GM21717 (cell line): ENCODE results near the gene CENPM.

Experiments used
- ATAC-seq: cut with Tn5 transposase; IDR thresholded peaks from one replicate; pipeline ENCODE4 v1.9.1; 2021; ENCODE audit warnings: mild to moderate bottlenecking, moderate library complexity; ENCODE audit not compliant: unreplicated experiment

Gene CENPM

DNA sequence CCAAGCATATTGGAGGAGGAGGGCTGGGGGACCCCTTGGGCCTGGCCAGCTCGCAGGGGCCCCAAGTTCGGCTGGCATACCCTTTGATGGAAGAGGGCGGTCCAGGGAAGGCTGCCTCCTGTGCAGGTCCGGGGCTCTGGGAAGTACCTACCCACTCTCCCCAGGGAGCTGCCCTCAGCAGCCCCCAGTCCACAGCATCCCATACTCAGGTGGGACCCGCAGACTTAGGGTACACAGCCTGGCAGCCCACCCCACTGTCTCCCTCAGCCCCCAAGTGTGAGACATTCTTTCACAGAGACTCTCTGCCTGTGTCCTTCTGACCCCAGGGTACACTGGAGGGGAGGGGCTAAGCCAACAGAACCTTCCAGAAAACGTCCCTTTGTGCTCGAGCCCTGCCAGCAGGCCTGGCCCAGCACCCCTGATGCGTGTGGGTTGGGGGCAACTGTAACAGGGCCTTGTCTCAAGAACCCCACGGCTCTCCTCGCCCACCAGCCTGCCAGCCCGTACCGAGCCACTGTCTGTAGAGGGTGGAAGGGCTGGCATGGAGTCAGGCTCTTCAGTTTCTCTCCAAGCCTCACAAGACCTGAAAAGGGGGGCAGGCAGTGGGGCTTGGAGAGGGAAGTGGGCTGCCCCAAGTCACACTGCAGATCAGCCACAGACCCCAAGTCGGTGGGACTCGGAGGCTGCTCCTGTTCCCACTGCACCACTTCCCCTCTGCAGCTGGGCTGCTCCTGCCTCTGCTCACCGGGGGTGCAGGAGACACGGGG, 13.4 kb downstream of the CENPM start:
- ATAC-seq = no peak

DNA sequence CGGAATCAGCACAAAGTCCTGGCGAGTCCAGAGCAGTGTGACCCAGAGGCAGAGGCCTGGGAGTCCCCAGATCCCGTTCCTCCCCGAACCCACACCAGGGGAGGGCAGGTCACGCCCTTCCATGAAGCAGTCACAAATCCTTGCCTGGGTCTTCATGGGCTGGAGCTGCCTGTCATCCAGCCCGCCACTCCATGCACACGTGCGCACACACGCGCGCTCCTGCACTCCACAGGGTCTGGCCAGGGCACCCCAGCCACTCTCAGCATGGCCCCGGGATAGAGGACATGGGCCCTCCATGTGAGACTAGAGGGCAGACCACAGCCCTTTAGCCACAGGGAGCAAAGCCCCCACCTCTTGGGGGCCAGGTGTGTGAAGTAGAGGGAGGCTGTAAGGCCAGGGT, 14.6 kb downstream of the CENPM start:
- ATAC-seq = no peak

DNA sequence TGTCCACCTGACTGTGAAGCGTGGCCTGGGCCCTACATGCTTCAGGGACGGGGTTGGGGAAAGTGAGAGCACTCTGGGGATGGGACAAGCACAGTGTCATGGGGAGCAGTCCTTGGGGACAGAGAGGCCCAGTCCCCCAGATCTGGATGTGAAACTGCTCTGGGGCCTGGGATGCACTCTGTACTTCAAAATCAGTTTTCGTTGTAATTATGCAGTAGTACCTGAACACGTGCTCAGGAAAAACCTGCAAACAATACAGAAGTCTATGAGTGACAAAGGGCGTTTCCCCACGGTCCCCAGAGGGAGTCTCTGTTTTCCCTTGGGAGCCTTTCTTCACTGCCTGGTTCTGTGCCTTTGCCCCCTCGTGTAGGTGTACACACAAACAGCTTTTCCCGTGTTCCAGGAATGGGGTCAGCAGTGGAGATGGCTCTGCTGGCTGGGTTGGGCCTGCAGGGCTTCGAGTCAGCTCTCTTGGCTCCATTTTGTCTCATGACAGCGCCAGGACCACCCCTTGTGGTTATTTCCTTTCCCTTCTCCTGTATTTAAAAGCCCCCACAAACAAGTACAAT, 15.2 kb downstream of the CENPM start:
- ATAC-seq = no peak

DNA sequence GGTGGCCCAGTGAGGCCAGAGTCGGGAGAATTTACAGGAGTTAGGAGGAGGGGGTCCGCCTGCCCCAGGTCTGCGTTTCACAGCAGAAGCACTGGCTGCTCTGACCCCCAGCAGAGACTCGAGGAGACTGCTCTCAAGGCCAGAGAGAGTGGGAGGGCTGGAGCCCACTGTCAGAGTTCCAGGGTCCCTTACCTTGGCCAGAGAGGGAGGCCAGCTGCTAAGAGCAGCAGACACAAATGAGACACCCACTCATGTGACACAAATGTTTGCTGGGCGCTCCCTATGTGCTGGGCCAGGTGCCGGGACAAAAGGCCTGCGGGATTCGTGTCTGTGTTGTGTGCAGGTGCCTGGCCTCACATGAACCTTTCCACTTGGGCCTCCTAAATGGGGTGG, 17.5 kb downstream of the CENPM start:
- ATAC-seq = no peak

DNA sequence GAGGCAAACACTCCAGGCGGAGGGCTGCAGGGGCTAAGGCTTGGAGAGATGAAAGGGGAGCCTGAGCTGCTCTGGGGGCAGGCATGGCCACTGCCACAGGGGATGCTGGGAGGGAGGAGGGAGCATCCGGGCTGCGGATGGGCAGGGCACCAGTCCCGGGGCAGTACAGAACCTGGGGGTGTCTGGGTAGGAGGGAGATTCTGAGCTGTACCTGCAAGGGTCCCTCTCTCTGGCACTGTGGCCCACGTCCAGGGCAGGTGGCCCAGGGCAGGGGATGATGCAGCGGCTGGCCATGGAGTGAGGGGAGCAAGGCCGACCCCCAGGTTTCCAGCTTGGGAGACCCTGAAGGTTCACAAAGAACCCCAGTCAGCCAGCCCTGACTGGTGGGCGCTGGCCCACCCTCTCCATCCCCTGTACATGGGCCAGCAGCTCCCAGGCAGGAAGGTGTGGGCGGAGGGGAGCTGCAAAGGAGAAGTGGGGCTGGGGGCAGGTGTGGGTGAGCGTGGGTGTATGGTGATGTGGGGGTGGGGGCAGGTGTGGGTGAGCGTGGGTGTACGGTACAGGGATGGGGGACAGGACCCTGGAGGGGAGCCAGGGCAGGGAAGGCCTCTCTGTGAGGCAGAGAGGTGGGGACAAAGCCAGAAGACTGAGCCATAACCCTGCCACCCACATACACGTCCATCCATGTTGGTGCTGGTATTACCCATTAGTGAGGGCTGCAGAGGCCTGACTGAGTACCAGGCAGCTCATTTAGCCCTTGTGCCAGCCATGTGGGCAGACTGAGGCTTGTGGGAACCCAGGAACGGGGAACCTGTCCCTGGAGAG, 18.1 kb downstream of the CENPM start:
- ATAC-seq = no peak

DNA sequence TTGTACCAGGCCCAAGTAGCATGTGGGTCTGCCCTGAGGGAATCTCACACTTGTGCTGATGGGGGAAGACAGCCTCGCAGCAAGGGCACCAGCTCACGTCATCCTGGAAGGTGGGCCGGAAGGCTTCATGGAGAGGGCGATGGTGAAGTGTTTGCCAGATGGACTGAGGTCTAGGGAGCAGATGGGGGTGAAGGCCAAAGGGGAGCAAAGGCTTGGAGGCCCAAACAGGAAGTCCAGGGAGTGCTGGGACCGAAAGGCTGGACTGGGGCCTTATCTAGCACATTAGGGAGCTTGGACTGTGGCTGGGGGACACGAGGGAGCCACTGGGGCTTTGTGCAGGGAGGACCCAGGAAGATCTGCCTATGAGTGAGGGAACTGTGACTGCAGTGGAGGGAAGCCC, 19.1 kb downstream of the CENPM start:
- ATAC-seq = no peak

DNA sequence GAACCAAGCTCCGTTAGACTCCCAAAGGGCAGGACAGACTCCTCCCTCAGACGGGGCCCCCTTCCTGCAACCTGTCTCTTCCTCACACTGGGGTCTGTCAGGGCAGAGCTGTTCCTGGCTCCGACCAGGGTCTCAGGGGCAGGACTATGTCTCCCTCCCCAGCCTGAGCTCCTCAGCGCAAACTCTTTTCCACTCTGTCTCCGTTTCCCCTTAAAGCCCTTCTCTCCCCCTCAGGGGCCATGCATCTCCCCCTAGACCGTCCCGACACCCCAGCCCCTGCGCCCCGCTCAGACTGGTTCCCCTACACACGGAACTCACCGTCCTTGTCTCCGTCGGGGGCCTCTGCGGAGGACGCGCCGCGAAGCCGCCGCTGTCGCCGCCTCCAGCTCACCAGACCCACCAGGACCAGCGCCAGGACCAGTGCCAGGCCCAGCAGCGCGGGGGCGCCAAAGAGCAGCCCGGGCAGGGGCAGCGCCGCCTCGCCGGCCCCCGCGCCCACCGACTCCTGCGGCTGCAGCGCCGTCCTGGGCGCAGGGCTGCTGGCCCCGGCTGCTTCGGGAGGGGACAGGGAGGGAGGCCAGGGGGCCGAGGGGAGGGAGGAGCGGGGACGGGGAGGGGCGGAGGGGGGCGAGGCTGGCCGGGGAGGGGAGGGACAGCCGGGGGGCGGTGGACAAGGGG, 21.0 kb downstream of the CENPM start:
- ATAC-seq = no peak

DNA sequence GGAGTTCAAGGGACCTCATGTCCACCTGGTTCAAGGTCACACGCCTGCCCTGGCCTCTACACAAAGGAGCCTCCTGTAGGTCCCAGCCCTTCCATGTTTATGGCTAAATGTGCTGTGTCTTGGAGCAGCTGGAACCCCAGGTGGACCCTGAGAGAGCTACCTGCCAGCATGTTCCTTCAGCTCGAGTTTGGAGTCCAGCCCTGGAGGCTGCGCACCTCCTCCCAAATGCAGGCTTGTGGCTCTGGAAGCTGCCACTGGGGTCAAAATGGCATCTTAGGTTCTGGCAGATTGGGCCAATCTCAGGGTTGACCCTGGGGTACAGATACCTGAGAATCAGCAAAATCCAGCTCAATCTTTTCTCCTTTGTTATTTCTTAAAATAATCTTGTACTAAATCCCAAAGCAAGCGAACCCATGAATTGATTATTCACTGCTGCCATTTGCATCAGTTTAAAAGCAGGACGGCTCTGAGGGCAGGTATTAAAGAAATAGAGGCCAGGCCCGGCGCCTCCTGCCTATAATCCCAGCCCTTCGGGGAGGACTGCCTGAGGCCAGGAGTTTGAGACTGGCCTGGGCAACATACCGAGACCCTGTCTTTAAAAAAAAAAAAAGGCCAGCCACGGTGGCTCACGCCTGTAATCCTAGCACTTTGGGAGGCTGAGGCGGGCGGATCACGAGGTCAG, 23.2 kb downstream of the CENPM start:
- no peak for ATAC-seq

DNA sequence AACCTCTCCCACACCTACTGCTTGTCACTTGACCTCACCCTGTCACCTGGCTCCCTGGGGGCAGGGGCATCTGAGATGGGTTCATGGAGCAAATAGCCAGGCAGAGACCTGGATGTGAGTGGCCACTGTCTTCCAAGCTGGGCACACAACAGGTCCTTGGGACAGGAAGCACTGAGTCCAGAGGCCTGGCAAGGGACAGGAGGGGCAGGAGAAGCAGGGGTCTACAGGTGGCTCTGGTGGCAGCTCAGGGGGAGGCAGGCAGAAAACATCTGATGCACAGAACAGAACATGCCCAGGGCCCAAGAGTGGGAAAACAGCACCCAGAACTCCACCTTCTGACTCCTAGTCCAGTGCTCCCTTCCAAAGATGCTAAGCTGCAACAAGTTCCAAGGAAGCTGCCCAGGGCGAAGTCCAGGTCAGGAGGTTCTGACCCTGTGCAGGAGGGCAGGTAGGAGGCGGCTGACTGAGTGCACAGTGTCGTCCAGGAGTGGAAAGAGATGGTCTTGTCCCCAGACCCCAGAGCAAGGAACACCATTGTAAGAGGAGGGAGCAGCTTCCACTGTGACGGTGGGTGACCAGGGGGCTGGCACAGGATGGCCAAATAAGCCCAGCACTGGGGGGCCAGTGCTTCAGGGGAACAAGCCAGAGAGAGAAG, 23.9 kb downstream of the CENPM start:
- no peak for ATAC-seq

DNA sequence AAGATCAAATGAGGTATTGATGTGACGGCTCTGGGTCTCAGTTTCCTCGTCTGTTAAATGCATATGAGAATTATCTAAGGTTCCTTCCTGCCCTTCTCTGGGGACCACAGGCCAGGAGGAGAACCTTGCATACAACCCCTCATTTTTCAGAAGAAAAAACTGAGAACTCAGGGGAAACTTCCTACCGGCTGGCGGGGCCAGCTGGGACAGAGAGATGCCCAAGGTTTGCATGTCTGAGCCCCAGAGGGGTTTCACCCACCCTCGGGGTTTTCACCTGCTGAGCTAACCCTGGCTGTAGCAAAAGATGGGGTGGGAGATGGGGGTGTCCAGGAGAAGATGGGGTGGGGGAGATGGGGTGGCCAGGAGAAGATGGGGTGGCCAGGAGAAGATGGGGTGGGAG, 24.6 kb downstream of the CENPM start:
- ATAC-seq = no peak

DNA sequence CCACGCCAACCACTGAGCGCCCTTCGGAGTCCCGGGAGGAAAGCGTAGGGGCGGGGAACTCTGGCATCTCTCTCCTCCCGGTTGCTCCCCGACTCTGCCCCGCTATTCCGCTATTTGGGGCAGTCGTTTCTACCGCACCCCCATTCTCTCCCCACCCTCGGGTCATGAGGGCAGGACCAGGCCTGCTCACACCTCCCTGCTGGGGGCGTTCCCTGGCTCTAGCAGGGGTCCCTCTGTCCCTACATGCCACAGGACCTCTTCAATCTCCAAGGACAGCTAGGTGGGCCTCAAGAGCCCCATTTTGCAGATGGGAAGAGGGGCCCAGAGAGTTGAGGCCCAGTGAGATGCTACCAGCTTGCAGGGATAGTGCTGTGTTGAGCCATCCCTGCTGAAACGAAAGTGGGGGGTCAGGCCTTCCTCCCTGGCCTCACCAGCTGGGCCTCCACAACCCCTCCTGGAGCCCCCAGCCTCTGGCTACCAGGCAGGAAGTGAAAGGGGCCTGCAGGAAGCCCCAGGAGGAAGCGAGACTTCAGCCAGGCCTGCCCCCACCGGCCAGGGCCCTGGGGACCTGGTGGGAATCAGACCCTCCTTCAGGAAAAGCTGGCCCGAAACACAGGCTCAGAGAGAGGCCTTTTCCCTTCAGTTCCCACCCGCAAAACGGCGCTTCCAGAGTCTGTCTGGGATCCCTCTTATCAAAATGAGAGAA, 26.5 kb downstream of the CENPM start:
- peak; percentile 24 for ATAC-seq

DNA sequence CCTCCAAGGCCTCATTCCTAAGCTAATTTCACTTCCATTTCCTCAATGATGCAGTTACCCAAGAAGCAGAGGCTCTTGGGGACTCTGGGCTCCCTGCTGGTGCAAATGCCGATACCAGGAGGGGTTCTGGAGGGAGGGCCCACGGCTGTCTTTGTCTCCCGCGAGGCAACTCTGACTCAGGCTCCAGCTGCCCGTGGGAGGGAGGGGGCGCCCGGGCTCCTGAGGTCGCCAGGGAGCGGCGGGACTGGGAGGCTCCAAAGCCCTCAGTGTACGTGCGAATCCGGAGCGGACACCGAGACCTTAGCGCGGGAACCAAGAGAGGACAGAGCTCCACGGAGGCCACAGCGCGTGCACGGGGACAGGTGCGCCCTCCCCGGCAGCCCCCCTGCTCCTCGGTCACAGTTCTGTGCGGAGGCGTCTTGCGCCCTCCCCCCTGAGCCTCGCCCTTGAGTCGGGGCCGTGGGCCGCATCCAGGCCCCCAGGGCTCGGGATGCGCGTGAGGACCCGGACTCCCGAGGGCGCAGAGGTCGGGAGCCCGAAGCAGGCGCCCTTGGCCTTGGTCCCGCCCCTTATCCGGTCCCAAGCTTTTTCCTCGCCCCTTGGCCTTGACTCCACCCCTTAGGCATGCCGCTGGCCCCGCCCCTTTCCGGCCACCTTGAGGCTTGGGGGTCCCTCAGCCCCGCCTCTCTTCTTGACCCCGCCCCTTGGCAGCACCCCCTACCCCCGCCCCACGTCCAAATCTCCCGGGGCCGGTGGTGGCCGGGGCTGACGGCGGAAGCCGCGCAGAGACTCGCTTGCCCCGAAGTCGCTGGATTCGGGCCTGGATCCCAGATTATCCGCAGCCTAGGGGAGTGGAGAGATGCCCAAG, 27.4 kb downstream of the CENPM start:
- ATAC-seq = peak; percentile 40

DNA sequence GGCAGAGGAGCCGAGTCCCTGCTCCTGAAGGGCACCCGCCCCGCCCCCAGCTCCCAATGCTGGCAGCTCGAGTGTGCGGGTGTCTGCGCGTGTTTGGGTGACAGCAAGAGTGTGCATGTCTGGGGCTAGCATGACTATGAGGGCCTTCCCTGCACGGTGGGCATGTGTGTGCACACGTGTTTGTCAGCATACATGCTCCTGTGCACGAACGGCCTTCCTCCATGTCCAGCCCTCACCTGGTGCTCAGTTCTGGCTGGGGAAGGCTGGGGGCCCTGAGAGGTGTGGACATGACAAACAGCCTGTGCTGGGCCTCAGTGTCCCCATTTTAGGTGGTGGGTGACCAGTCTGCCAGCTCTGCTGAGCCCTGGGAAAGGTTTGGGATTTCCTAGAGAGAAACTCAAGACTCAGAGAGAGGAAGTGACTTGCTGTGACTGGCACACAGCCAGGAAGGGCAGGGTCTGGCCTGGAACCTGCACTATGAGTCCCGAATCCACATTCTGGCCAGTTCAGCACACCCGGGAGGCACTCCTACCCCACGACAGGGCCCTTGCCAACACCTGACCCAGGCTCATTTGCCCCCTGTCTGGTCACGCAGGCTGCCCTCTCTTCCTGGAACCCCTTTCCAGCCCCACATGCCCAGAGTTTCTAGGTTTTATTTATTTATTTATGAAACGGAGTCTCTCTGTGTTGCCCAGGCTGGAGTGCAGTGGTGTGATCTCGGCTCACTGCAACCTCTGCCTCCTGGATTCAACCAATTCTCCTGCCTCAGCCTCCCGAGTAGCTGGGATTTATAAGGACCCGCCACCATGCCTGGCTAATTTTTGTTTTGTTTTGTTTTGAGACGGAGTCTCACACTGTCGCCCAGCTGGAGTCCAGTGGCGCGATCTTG, 28.8 kb downstream of the CENPM start:
- ATAC-seq = no peak

DNA sequence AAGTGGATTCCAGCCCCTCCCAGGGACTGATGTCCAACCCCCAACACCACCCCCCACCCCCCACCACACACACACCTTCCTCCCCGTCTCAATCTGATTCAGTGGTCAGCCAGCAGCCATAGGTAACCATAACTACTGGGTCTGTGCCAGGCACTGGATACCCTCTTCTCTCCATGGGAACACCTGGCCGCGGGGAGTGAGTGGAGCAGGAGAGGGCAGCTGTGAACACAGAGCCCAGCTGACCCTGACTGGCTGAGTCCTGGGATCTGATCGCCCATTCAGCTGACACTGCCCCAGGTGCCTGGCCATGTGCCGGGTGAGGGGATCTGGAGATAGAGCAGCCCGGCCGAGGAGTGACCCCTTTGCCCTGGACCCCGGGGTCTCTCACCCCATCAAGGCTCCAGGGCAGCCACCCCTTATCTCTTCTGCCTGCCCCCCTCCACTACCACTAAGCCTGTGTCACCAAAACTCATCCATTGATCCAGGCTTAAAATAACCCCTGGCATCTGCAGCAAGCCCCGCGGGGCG, 29.5 kb downstream of the CENPM start:
- no peak for ATAC-seq

DNA sequence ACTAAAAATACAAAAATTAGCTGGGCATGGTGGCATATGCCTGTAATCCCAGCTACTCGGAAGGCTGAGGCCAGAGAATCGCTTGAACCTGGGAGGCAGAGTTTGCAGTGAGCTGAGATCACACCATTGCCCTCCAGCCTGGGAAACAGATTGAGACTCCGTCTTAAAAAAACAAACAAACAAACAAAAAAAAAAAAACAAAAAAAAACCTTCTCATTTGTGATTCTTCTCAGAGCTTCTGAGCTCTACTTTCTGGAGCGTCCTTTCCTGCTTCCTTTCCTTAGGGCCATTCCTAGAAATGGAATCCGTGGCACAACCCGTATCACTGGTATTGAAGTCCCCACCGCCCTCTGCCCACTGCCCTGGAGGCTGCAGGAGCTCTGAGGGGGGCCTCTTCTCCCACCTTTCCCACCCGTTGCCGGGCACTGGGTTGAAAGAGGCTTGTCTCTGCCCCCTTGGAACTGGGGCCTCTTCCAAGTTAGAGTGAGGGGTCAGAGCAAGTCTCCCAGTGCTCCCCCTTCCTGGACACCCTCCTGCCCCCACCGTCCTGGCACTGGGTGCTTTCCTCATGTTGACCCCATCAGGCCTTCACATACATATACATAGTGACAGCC, 30.1 kb downstream of the CENPM start:
- ATAC-seq = no peak

DNA sequence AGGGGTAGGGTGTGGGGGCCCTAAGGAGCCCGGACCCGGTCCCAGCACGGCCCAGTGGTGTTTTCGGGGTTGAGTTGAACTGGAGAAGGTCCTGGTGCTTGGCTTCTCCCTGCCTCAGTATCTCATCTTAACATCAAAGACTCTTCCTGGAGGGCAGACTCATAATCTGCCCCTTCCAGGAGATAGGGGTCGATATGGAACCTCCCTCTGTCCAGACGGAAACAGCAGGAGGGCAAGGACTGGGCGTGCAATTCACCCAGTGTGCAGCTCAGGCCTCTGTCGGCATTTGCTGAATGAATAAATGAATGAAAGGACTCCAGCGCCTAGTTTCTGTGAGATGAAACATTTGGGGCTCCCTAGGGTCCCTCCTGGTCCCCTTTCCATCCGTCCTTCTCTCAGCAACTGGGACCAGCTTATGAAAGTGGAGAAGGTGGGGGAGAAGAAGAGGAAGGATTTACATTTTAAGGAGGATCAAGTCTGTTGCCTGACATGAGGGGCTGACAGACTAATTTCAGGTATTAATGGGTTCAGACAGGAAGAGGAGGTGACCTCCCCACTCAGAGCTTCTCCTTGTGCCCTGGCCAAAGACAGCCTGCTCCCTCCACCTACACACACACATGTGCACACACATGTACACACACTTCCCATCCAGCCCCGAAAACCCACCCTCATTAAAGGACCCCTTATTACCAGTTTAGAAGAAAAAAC, 31.0 kb downstream of the CENPM start:
- ATAC-seq = no peak
